Measurements from ENCODE around the gene DTWD2. TPM values are rescaled to one million over a fixed set of nuclear protein-coding genes. Genes with fewer than 3 reads are reported as not detected.

The DTWD2 gene
- total RNA-seq, 4 donors from 2014 or later, result 2.8 to 7.1 (median 3.4) TPM

- TF ChIP-seq CTCF (IDR thresholded peaks at IDR 0.05), result no peak
- DNase-seq (ENCODE audit: low spot score), result no peak
- ATAC-seq (ENCODE audit: low FRiP score), result no peak
These were observed 42.9 kb upstream of the DTWD2 start for GRCh38 chr5:119031011-119031886.

GRCh38 chr5:119028575-119028974 is 40.2 kb upstream of the DTWD2 start:
- ATAC-seq (ENCODE audit: low FRiP score) (no peak), DNase-seq (ENCODE audit: low spot score) (no peak)
- TF ChIP-seq CTCF (IDR thresholded peaks at IDR 0.05), result no peak

GRCh38 chr5:119022773-119023172 is 34.4 kb upstream of the DTWD2 start:
- TF ChIP-seq CTCF (IDR thresholded peaks at IDR 0.05), result no peak
- DNase-seq (ENCODE audit: low spot score), result no peak

GRCh38 chr5:119022017-119022745 is 33.8 kb upstream of the DTWD2 start:
- ATAC-seq (ENCODE audit: low FRiP score) (no peak), DNase-seq (ENCODE audit: low spot score) (no peak)
- no peak for TF ChIP-seq CTCF (IDR thresholded peaks at IDR 0.05)

More at GRCh38 chr5:119022773-119023172, 34.4 kb upstream of the DTWD2 start:
- no peak for ATAC-seq (ENCODE audit: low FRiP score)

GRCh38 chr5:119021149-119021732 is 32.9 kb upstream of the DTWD2 start:
- ATAC-seq (ENCODE audit: low FRiP score) (no peak), DNase-seq (ENCODE audit: low spot score) (no peak)
- no peak for TF ChIP-seq CTCF (IDR thresholded peaks at IDR 0.05)

- DNase-seq (ENCODE audit: low spot score) (no peak), ATAC-seq (ENCODE audit: low FRiP score) (no peak)
These were observed 31.6 kb upstream of the DTWD2 start for GRCh38 chr5:119019949-119020348.

More at GRCh38 chr5:119019949-119020348, 31.6 kb upstream of the DTWD2 start:
- TF ChIP-seq CTCF (IDR thresholded peaks at IDR 0.05), result no peak

Measured in omental fat pad (tissue), 4 donors.